Ectodermal cell (in vitro differentiated cells): ENCODE data around the gene PABPN1. TPM values are rescaled to one million over a fixed set of nuclear protein-coding genes. Genes with fewer than 3 reads are reported as not detected.
"Not testable (repeated sequence)": the region's sequence is repeated elsewhere in the genome, so short reads cannot be mapped to it uniquely, and the experiment has no call there.

Source experiments
- H3K27ac ChIP-seq: 2 replicates; pipeline ENCODE4 v1.7.0; 2013; ENCODE audit warnings: mild to moderate bottlenecking, low read depth, low read length; ENCODE audit not compliant: insufficient read depth, poor library complexity, severe bottlenecking
- H3K27me3 ChIP-seq: 2 replicates; pipeline ENCODE4 v1.7.0; 2013; ENCODE audit warnings: mild to moderate bottlenecking, low read length; ENCODE audit not compliant: insufficient read depth, control insufficient read depth, poor library complexity, severe bottlenecking
- H3K36me3 ChIP-seq: one replicate; pipeline ENCODE4 v1.7.0; 2013; ENCODE audit warnings: low read length; ENCODE audit not compliant: control insufficient read depth, insufficient read depth
- H3K4me1 ChIP-seq: one replicate; pipeline ENCODE4 v1.7.0; 2013; ENCODE audit warnings: low read length; ENCODE audit not compliant: control insufficient read depth, insufficient read depth
- H3K4me3 ChIP-seq: 2 replicates; pipeline ENCODE4 v1.7.0; 2013; ENCODE audit warnings: low read depth, low read length, control low read depth; ENCODE audit not compliant: insufficient read depth
- H3K9me3 ChIP-seq: 2 replicates; pipeline ENCODE4 v1.7.0; 2013; ENCODE audit warnings: mild to moderate bottlenecking, low read length, moderate library complexity; ENCODE audit not compliant: control insufficient read depth
- WGBS, 2 experiments: methylation state at CpG; one replicate each; pipeline ENCODE4 v1.1.7; 2013; ENCODE audit warnings: missing lambda C conversion rate in 2 of 2; 5-methylcytosine and 5-hydroxymethylcytosine counted together
- polyA plus RNA-seq, 4 experiments: library from polyadenylated mRNA; stranded (reverse); fragments of 50-300 nt; gene quantifications; one replicate each; pipeline ENCODE4 v1.2.3, GENCODE V29; 2013

The PABPN1 gene, protein sequence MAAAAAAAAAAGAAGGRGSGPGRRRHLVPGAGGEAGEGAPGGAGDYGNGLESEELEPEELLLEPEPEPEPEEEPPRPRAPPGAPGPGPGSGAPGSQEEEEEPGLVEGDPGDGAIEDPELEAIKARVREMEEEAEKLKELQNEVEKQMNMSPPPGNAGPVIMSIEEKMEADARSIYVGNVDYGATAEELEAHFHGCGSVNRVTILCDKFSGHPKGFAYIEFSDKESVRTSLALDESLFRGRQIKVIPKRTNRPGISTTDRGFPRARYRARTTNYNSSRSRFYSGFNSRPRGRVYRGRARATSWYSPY
- 470 TPM for polyA plus RNA-seq (2013, experiment 1 of 4)
- polyA plus RNA-seq (2013, experiment 2 of 4) = 422 TPM
- polyA plus RNA-seq (2013, experiment 3 of 4) = 322 TPM
- 370 TPM for polyA plus RNA-seq (2013, experiment 4 of 4)

GRCh38 chr14:23320584-23321571 is at the start of gene PABPN1:
TSS of gene PABPN1 (plus strand) at chr14:23321457. CDS start at chr14:23321470, 13 bp downstream.
- Histone ChIP-seq H3K9me3 (no peaks in the 10 kb centered on the region), H3K27ac (peak within 1 kb of the TSS; percentile 92), H3K27me3 (no peaks in the 10 kb centered on the region), H3K36me3 (peaks cover 26% of the 10 kb centered on the region), H3K4me1 (peaks cover 9% of the 10 kb centered on the region), H3K4me3 (peak within 1 kb of the TSS; percentile 95)
- WGBS, 2 experiments = 5 to 6% methylated on average over 63 of the region's 63 CpGs

- Histone ChIP-seq H3K4me1 (peaks cover 10% of the 10 kb centered on the region), H3K27me3 (no peaks in the 10 kb centered on the region), H3K36me3 (peaks cover 14% of the 10 kb centered on the region), H3K4me3 (no peak overlapping the region), H3K27ac (no peak overlapping the region), H3K9me3 (no peaks in the 10 kb centered on the region)
- WGBS, 2 experiments = 95 to 100% methylated on average over 2 of the region's 2 CpGs
Measured at GRCh38 chr14:23275412-23275811, 45.8 kb upstream of the PABPN1 start.

- Histone ChIP-seq H3K4me3 (no peak overlapping the region), H3K27me3 (no peaks in the 10 kb centered on the region), H3K27ac (no peak overlapping the region), H3K9me3 (no peaks in the 10 kb centered on the region), H3K36me3 (peaks cover 14% of the 10 kb centered on the region), H3K4me1 (peaks cover 10% of the 10 kb centered on the region)
- WGBS, 2 experiments = 90 to 93% methylated on average over 3 of the region's 3 CpGs
Measured at GRCh38 chr14:23277189-23277588, 44.1 kb upstream of the PABPN1 start.

DNA sequence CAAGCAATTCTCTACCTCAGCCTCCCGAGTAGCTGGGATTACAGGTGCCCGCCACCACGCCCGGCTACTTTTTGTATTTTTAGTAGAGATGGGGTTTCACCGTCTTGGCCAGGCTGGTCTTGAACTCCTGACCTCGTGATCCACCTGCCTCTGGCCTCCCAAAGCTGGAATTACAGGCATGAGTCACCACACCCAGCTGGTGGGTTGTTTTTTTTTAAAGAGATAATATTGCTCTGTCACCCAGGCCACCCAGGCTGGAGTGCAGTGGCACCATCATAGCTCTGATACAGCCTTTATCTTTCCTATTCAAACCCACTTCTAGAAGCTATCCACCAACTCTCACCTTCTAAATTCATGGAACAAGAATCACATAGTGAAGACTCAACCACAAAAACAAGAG is 43.3 kb upstream of the PABPN1 start:
- 93 to 94% methylated on average over 6 of the region's 6 CpGs for WGBS, 2 experiments
- not testable (repeated sequence) for H3K27ac ChIP-seq, H3K27me3 ChIP-seq, H3K9me3 ChIP-seq, H3K4me3 ChIP-seq
- Histone ChIP-seq H3K36me3 (peaks cover 14% of the 10 kb centered on the region), H3K4me1 (peaks cover 10% of the 10 kb centered on the region)

- Histone ChIP-seq H3K27ac (no peak overlapping the region), H3K4me3 (no peak overlapping the region), H3K27me3 (no peaks in the 10 kb centered on the region), H3K36me3 (peaks cover 7% of the 10 kb centered on the region), H3K4me1 (peaks cover 10% of the 10 kb centered on the region), H3K9me3 (no peaks in the 10 kb centered on the region)
- 94 to 95% methylated on average over 6 of the region's 6 CpGs for WGBS, 2 experiments
Measured at GRCh38 chr14:23281247-23281646, 40.0 kb upstream of the PABPN1 start.

- Histone ChIP-seq H3K4me1 (peaks cover 6% of the 10 kb centered on the region), H3K36me3 (no peaks in the 10 kb centered on the region), H3K27me3 (peaks cover 18% of the 10 kb centered on the region), H3K4me3 (peak overlapping the region; percentile 82), H3K27ac (no peak overlapping the region), H3K9me3 (no peaks in the 10 kb centered on the region)
- 41 to 70% methylated on average over 5 to 8 of the region's 9 CpGs for WGBS, 2 experiments
Measured at GRCh38 chr14:23284654-23285529, 36.4 kb upstream of the PABPN1 start.

- H3K36me3 ChIP-seq = no peaks in the 10 kb centered on the region
- peak overlapping the region; percentile 82 for H3K4me3 ChIP-seq
- WGBS, 2 experiments = 0 to 1% methylated on average over 19 to 22 of the region's 22 CpGs
- H3K27me3 ChIP-seq = peaks cover 24% of the 10 kb centered on the region
- H3K4me1 ChIP-seq = no peaks in the 10 kb centered on the region
- H3K27ac ChIP-seq = no peak overlapping the region
- H3K9me3 ChIP-seq = no peaks in the 10 kb centered on the region
Measured at GRCh38 chr14:23285530-23286019, 35.7 kb upstream of the PABPN1 start.

- Histone ChIP-seq H3K9me3 (no peaks in the 10 kb centered on the region), H3K27ac (peak within 1 kb of the TSS; percentile 97), H3K36me3 (no peaks in the 10 kb centered on the region), H3K27me3 (peaks cover 30% of the 10 kb centered on the region), H3K4me3 (peak within 1 kb of the TSS; percentile 82), H3K4me1 (no peaks in the 10 kb centered on the region)
- WGBS, 2 experiments = 1% methylated on average over 53 of the region's 53 CpGs
Measured at GRCh38 chr14:23286020-23286901, 35.0 kb upstream of the PABPN1 start, which contains the start of gene HOMEZ. TSS of gene HOMEZ (minus strand) at chr14:23286132. CDS start at chr14:23285952, 180 bp downstream.
